HT-29 (cell line): Measurements from ENCODE around the gene PLA2G4E. TPM values are rescaled to one million over a fixed set of nuclear protein-coding genes. Genes with fewer than 3 reads are reported as not detected.

Source experiments
- DNase-seq: peaks from one replicate; pipeline ENCODE4 v3.0.0-alpha.2; 2015; ENCODE audit warnings: low spot score
- total RNA-seq: library from RNA; depleted of rRNA; stranded (reverse); fragments of >200 nt; shearing (Covaris generic); gene quantifications from 2 replicates; pipeline ENCODE4 v1.2.3, GENCODE V29; 2014

PLA2G4E gene
- total RNA-seq, 1 experiment from 2014 or later = not detected

- DNase-seq = no peak
Measured at GRCh38 chr15:41993472-41994170, 27.2 kb downstream of the PLA2G4E start.

DNA sequence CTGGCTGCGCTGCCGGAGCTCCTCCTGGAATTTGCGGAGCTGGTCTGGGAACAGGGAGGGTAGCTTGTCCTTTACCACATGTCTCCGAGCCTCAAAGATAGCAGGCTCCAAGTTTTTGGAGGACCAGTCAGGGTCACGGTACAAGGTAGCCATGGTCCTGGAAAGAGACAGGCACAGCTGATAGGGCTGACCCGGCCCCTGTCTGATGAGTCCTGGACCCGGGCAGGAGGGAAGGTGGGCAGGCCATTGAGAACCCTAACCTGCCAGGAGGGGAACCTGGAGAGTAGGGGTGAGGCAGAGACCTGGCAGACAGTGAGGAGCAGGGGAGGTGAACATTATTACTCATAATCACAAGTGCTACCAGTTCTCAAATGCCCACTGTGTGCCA, 28.0 kb downstream of the PLA2G4E start:
- DNase-seq = no peak

DNA sequence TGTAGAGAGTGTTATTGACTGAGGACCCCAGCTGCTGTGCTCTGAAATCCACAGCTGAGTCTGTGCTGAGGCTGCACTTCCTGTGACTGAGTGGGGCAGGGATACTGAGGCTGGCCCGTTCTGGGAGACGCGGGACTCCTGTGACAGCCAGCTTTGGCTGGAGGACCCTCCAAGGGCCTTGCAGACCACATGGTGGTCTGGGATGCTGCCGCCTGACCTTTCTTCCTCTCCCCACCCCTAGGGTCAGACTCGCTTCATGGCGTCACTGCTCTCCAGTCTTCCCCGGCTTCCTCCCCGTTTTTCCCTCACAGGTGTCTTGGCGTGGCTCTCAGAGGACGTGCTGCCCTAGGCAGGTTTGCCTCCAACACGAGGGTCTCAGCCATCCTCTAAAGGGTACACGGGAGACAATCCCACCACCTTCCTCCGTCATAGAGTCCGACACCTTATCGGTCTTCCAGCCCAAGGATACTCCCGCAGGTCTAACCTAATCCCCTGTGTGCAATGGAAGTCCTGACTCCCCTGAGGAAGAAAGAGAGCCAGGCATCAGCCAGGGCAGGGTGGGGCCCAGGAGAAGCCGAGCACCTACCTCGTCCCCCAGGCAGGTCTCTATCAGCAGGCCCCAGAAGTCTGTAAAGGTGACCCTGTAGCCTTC, 28.6 kb downstream of the PLA2G4E start:
- DNase-seq = no peak

DNA sequence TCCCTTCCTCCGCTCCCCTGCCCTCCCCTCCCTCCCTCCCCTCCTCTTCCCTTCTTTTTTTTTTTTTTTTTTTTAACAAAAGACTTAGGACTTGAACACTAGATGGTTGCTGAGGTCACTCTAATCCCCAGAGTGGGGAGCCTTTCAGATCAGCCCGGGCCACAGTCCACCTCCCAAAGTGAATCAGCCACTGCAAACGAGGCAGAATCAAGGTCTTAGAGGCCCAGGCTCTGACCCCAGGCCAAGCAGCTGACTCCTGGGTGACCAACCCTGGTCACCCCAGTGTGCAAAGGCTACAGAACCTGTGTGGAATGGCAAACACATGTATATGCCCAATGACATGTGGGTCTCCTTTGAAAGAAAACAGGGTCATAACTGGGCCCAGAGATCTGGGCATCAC, 30.2 kb downstream of the PLA2G4E start:
- DNase-seq = no peak

- no peak for DNase-seq
Measured at GRCh38 chr15:41990243-41990605, 30.6 kb downstream of the PLA2G4E start.

- DNase-seq = peak; percentile 94
Measured at GRCh38 chr15:41989573-41990242, 31.1 kb downstream of the PLA2G4E start.

GRCh38 chr15:41988896-41989572, 31.8 kb downstream of the PLA2G4E start:
- no peak for DNase-seq

DNA sequence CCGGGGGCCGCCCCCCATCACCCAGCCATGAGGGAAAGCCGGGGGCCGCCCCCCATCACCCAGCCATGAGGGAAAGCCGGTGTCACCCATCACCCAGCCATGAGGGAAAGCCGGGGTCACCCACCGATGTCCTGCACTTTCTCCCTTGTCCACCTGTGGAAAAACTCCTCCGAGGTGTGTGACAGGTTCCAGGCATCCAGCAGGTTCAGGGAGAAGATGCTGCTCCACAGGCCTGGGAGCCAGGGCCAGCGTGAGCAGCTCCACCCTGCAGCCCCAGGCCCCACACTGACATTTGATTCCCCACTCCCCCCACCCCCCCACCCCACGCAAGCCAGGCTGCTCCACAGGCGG, 32.9 kb downstream of the PLA2G4E start:
- no peak for DNase-seq

DNA sequence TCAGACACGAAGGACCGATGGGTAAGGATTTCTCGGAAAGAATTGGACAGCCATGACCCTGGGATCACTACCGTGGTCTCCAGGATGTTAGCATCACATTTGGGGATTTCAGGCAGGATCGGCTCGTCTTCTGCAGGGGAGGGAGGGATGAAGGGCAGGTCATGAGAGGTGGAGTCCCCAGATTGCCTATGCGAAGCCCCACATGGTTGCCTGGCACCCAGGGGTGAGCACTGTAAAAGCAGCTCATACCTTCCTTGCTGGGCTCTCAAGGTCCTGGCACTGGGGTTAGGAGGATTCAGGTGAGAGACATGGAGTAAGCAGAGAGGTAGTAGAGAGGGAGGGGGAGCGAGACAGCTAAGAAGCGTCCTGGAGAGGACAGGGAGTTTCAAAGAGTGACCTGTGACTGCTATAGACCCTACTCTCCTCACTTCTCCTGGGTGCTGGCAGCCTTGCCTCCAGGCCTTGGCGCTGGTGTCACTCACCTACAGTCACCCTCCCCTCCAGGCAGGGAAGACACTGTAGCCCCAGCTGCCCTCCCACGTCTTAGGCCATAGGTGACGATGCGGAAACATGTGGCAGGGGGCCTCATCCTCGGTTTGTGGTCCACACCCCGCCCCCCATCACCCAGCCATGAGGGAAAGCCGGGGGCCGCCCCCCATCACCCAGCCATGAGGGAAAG, 33.5 kb downstream of the PLA2G4E start:
- no peak for DNase-seq

DNA sequence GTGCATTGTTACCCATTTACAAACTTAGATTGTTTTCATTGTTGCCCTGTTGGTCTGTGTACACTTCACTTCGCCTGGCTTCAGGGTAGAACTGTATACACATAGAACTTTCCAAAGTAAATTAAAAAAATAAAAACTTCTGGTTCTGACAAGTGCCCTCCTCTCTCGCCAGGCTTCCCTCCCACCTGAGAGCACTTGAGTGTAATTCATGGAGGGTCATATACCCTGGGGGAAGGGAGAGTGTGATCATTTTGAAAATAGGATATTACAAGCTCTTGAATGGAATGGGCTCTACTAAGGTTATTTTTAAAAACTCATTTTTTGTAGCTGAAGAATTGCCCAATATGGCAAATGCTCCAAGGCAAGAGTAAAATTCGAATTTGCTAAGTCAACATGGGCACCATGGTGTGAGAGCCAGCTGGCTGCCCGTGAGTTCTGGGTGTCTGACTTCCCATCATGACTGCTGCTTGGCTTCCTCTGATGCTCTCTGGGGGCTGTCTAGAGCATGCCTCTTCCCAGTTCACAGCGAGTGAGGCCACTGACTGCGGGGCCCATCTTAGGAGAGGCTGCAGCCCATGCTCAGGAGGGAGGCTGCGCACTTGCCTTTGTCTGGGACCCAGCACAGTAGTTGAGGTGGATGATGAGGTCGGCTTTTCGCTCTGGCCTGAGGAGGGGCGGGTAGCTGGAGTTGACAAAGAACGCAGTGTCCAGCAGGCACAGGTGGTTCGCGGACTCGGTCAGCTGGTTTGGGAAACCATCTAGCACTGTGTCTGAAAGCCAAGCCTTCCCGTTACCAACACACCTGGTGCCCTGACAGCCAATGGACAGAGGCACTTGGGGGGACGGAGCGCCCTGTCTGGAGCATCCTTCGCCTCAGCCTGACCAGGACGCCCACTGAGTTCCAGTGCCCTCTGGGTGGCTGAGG, 35.3 kb downstream of the PLA2G4E start:
- no peak for DNase-seq

- no peak for DNase-seq
Measured at GRCh38 chr15:41984622-41985021, 36.2 kb downstream of the PLA2G4E start.

DNA sequence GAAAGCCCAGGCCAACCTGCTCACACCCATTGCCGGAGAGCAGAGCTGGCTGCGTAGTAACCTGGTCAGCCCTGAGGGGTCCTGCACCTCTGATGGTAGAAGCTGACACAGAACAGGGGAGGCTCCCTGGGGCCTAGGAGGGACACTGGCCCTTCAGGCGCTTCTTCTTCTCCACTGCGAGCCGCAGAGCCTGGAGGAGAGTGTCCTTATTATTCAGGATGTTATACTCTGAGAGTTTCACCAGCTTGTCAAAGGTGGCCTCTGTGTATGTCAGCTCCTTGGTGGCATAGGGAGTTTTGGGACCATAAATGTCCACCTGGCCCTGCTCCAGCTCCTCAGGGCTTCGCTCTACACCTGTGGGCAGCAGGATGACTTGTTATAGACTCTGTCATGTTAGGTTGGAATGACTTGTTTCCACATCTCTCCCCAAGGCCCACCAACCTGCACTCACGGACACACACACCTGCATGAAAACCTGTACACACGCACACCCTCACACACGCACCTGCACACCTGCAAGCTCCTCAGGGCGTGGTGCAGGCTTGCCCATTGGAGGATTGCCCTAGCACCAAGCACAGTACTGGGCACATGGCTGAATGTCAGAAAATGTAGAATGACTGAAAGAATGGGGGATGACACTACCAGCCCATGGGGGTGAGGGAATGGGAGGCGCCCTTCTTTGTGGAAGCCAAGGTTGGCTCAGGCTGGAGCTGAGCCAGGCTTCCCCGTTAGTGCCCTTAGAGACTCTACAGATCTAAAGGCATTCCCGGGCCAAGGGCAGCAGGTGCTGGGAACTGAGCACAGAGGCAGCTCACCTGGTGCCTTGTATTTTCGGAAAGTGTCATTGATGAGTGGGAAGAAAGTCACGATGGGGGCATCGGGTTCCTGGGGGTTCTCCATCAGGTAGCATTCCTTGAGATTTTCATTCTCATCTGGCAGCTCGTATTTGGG, 36.9 kb downstream of the PLA2G4E start:
- no peak for DNase-seq

DNA sequence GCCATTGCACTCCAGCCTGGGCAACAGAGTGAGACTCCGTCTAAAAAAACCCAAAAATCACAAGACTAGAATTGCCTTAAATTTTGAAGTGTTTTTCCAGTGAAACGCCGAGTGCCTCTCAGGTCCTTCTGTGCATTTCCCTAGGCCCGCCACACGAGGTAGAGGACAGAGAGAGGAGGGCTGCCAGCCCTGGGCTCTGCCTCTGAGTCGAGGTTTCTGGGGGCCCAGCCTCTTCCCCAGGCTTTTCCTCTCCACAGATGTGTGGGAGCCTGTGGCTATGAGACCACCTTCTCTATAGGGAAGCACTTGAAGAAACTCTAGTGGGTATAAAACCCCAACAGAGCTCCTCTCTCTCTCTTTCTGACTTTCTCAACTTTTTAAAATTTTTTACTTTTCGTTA, 37.6 kb downstream of the PLA2G4E start:
- DNase-seq = no peak

- DNase-seq = no peak
Measured at GRCh38 chr15:41982133-41982930, 38.5 kb downstream of the PLA2G4E start.

GRCh38 chr15:41981371-41982132, 39.3 kb downstream of the PLA2G4E start:
- DNase-seq = no peak

DNA sequence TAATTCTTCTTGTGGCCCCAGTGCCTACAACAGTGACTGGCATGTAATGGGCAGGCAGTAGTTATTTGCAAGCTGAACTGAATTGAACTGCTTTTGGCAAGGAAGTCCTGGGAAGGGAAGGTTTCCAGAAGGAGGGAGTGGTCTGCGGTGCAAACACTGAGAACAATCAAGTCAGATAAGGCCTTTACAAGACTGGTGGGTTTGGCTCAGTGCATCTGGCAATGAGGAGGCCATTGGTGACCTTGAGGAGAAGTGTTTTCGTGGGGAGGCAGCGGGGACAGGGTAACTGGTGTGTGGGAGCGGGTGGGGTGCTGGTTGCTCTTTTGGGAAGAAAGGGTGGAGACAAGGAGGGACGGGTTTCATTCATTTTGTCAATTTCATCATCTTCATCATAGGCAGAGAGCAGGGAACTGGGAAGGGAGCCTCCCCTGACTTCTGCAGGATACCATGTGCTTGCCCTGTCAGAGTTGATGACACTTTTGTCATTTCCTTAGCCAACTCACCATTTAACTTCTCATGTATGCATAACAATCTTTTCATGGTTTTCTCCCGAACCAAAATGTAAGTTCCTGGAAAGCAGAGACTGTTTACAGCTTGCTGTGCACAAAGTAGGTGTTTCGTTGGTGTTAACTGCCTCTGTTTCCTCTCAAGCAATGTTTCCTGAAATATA, 40.1 kb downstream of the PLA2G4E start:
- no peak for DNase-seq

DNA sequence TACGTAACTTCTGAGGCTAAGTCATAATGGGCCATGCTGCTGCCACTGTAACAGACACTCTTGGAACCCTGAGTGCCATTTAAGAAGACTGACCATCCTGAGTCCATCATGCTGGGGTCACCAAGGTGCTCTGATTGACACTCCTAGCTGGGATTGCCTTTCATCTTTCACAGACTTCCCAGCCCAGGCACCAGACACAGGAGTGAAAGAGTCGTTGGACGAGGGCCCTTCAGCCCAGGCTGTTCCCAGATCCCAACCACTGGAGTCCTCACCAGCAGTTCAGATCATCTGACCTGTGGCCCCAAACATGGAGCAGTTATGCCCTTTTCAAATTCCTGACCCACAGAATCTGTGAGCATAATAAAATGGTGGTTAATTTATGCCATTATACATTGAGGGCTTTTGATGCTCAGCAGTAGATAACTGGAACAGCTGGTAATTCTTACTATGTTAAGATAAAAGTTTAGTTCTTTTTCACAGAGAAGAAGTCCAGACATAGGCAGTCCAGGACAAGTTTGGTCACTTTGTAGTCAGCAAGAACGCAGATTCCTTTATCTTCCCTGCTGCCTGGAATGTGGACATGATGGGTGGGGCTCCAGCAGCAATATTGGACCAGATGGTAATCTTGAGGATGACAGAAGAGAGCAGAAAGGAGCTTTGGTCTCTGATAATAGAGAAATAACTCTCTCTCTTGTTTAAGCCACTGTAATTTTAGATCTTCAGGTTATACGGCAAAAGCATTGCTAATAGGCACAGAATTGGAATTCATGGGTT, 41.2 kb downstream of the PLA2G4E start:
- DNase-seq = peak; percentile 54
